Femur (tissue), 1 donor: ENCODE results near the gene ASTN1.

Experiments
- DNase-seq: peaks from one replicate; pipeline ENCODE4 v3.0.0-alpha.2; 2017

Gene ASTN1

GRCh38 chr1:176816232-176816631, 348.3 kb downstream of the ASTN1 start:
- DNase-seq, result no peak

- no peak for DNase-seq
Observed at GRCh38 chr1:176815621-176816020, 348.9 kb downstream of the ASTN1 start.

GRCh38 chr1:176811511-176812288, 352.8 kb downstream of the ASTN1 start:
- DNase-seq, result no peak

- DNase-seq, result no peak
Observed at GRCh38 chr1:176809292-176809691, 355.2 kb downstream of the ASTN1 start.
